Muscle of leg (tissue), 11 donors: ENCODE results near the gene STK33. TPM values are rescaled to one million over a fixed set of nuclear protein-coding genes. Genes with fewer than 3 reads are reported as not detected.
"Not testable (repeated sequence)": the region's sequence is repeated elsewhere in the genome, so short reads cannot be mapped to it uniquely, and the experiment has no call there.

Experiments
- DNase-seq: peaks from one replicate; pipeline ENCODE4 v3.0.0; 2013
- H3K27ac ChIP-seq: one replicate; pipeline ENCODE4 v1.5.1; 2013; ENCODE audit warnings: mild to moderate bottlenecking, low read length, control low read depth
- H3K27me3 ChIP-seq: one replicate; pipeline ENCODE4 v1.6.1; 2013; ENCODE audit warnings: low read length; ENCODE audit not compliant: control insufficient read depth, insufficient read depth
- H3K36me3 ChIP-seq: one replicate; pipeline ENCODE4 v1.6.1; 2013; ENCODE audit warnings: low read length; ENCODE audit not compliant: control insufficient read depth, insufficient read depth
- H3K4me1 ChIP-seq: one replicate; pipeline ENCODE4 v1.6.1; 2013; ENCODE audit warnings: low read length; ENCODE audit not compliant: control insufficient read depth, insufficient read depth
- H3K4me3 ChIP-seq: one replicate; pipeline ENCODE4 v1.5.1; 2013; ENCODE audit warnings: low read length, control low read depth
- H3K9me3 ChIP-seq: replicated peaks from 2 replicates; pipeline ENCODE4 v1.6.1; 2013; ENCODE audit warnings: low read depth, low read length; ENCODE audit not compliant: control insufficient read depth
- WGBS: methylation state at CpG from one replicate; pipeline ENCODE4 v1.1.5; 2013; ENCODE audit warnings: missing lambda C conversion rate; ENCODE audit not compliant: insufficient coverage; 5-methylcytosine and 5-hydroxymethylcytosine counted together
- polyA plus RNA-seq, 8 donors: library from polyadenylated mRNA; unstranded; fragments of 120-200 nt; gene quantifications; one replicate each; pipeline versions ENCODE4 v1.2.1 to v1.2.3, GENCODE V29; 2013; ENCODE audit warnings: inconsistent platforms in 1 of 8, low replicate concordance in 1 of 8; ENCODE audit not compliant: insufficient read length in 8 of 8, insufficient read depth in 1 of 8
- total RNA-seq: library from RNA; stranded (reverse); fragments of 120-200 nt; gene quantifications from one replicate; pipeline ENCODE4 v1.2.4, GENCODE V29; 2013

The STK33 gene
- total and polyA plus RNA-seq, 9 donors = 2.9 to 5.8 (median 4.2) TPM

DNA sequence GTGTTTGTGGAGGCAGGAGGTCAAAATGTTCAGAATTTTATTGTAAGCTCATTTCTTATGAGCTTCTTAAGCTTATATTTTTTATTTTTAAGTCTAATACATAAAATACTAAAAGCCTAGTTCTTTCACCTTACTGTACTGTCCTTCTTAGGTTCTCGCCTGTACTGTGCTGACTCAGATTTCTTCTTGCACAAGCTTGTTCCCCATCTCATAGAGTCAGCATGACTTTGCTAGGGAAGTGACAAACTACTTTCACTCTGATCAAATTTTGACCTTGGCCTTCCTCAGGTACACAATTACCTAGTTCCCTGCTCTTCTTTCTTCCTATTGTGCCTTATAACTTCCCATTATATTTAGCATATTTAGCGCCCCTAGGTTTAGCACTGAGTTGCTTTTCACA is 81.5 kb downstream of the STK33 start:
- DNase-seq = no peak
- H3K36me3 ChIP-seq = no peaks in the 10 kb centered on the region
- no peaks in the 10 kb centered on the region for H3K27me3 ChIP-seq
- H3K9me3 ChIP-seq = peaks cover 8% of the 10 kb centered on the region
- H3K4me1 ChIP-seq = no peaks in the 10 kb centered on the region
- H3K4me3 ChIP-seq = no peak overlapping the region
- 100% methylated on average over 1 of the region's 2 CpGs for WGBS
- H3K27ac ChIP-seq = no peak overlapping the region

DNA sequence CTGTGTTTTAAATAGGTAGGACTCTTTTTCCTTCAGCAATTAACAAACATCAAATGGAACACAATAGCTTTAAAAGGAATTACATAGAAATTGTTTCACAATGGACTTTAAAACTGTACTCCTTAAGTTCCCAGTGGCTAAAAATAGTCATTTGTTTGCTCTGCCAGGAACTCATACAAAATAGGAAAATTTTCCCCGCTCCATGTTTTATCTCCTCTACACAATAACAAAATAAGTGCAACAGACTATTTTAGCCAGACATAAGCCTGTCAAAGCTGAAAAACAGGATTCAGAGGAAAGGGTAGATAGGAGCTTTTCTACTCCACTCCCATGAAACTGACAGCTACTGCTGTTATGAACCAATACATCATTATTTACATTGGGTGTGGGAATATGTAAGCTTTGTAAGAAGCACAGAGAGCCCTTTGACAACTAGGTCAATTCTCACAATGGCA is 90.1 kb downstream of the STK33 start:
- Histone ChIP-seq H3K27me3 (no peaks in the 10 kb centered on the region), H3K36me3 (no peaks in the 10 kb centered on the region), H3K4me1 (no peaks in the 10 kb centered on the region), H3K4me3 (no peak overlapping the region), H3K27ac (no peak overlapping the region), H3K9me3 (no peaks in the 10 kb centered on the region)
- DNase-seq = peak; percentile 7
- WGBS = no CpG with 5 or more reads among the region's 1 CpG

DNA sequence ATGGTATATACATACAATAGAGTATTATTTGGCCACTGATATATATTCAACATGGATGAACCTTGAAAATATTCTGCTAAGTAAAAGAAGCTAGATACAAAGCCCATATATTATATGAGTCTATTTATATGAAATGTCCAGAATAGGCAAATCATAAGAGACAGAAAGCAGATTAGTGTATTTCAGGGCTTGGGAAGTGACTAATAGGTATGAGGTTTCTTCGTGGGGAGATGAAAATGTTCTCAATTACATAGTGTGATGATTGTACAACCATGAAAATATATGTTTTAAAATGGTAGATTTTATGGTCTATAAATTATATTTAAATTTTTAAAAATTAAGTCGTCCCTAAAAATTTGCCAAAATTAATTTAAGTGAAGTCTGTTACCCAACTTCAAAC is 92.2 kb downstream of the STK33 start:
- Histone ChIP-seq H3K27ac (no peak overlapping the region), H3K27me3 (no peaks in the 10 kb centered on the region), H3K4me1 (no peaks in the 10 kb centered on the region), H3K4me3 (no peak overlapping the region), H3K9me3 (no peaks in the 10 kb centered on the region), H3K36me3 (no peaks in the 10 kb centered on the region)
- DNase-seq = no peak
- no CpG with 5 or more reads among the region's 2 CpGs for WGBS

DNA sequence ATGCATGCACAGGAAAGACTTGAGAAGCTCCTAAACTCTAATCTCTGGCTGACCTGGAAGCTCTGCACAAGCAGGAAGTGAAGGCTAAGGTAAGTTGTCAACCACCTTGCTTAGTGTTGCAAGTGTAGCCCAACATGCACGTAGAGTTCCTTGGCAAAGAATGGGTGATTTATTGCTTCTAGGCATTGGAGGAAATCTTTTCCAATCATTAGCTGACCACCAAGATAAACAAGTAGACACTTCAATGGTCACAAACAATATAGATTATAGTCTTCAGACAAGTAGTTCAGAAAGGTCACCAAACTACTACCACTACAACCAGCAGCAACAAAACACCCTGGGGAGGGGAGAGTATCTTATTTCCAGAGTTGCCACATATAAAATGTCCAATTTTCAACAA is 105.6 kb downstream of the STK33 start:
- no peaks in the 10 kb centered on the region for H3K27me3 ChIP-seq
- H3K36me3 ChIP-seq = no peaks in the 10 kb centered on the region
- H3K27ac ChIP-seq = no peak overlapping the region
- DNase-seq = no peak
- H3K9me3 ChIP-seq = peaks cover 7% of the 10 kb centered on the region
- H3K4me1 ChIP-seq = no peaks in the 10 kb centered on the region
- H3K4me3 ChIP-seq = no peak overlapping the region
- WGBS = no CpG with 5 or more reads among the region's 1 CpG

DNA sequence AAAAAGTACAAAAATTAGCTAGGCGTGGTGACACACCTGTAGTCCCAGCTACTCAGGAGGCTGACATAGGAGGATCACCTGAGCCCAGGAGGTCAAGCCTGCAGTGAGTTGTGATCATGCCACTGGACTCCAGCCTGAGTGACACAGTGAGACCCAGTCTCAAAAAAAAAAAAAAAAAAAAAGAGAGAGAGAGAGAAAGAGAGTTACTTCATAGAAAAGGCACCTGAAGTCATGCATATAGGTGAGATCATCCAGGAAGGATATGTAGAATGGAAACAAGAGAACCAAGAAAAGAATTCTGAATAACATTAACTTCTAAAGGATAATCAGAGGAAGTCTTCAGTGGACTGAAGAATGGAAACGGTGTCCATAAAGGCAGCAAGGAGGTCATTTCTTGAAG is 106.8 kb downstream of the STK33 start:
- no peak overlapping the region for H3K4me3 ChIP-seq
- no peaks in the 10 kb centered on the region for H3K27me3 ChIP-seq
- H3K27ac ChIP-seq = no peak overlapping the region
- DNase-seq = no peak
- H3K36me3 ChIP-seq = no peaks in the 10 kb centered on the region
- no peaks in the 10 kb centered on the region for H3K4me1 ChIP-seq
- H3K9me3 ChIP-seq = peaks cover 7% of the 10 kb centered on the region
- WGBS = 100% methylated on average over 1 of the region's 2 CpGs

DNA sequence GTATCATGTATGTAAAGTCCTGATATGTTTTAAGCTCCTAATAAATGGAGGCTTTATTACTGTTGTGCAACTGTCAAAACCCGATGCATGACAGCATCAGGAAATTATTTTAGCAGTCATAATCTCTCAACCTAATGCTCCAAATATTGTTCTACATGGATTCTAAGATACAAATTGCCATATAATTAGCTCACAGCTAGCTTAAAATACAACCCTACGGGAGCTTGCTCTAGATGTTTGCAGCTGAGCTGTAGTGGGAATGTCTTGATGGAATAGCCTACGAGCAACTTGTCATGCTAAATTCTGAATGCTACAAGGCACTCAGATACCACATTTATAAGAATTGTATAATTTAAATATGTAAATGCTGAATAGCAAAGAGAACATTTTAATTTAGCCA is 109.8 kb downstream of the STK33 start:
- Histone ChIP-seq H3K36me3 (no peaks in the 10 kb centered on the region), H3K4me1 (no peaks in the 10 kb centered on the region), H3K27ac (no peak overlapping the region), H3K9me3 (peaks cover 4% of the 10 kb centered on the region), H3K27me3 (no peaks in the 10 kb centered on the region), H3K4me3 (no peak overlapping the region)
- DNase-seq = no peak
- WGBS = no CpG with 5 or more reads among the region's 3 CpGs

DNA sequence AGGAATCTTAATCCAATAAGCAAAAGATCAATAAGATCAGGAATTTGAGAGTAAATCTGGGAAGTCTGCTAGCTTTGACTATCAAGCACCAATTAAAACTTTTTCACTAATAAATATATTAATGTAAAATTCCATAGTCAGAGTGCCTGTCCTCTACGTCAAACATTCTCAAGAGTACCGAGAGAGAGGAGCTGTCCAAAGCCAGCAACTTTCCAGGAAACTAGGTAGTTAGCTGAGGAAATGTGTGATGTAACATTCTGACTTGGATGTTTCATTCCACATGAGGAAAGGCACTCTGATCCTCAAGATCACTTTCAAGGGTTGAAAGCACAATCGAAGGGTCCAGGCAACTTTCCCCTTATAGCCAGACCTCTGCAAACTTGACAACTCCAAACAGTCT is 113.2 kb downstream of the STK33 start:
- H3K9me3 ChIP-seq = no peaks in the 10 kb centered on the region
- H3K4me3 ChIP-seq = no peak overlapping the region
- peak; percentile 8 for DNase-seq
- 100% methylated on average over 1 of the region's 3 CpGs for WGBS
- no peaks in the 10 kb centered on the region for H3K27me3 ChIP-seq
- H3K36me3 ChIP-seq = no peaks in the 10 kb centered on the region
- no peaks in the 10 kb centered on the region for H3K4me1 ChIP-seq
- no peak overlapping the region for H3K27ac ChIP-seq

DNA sequence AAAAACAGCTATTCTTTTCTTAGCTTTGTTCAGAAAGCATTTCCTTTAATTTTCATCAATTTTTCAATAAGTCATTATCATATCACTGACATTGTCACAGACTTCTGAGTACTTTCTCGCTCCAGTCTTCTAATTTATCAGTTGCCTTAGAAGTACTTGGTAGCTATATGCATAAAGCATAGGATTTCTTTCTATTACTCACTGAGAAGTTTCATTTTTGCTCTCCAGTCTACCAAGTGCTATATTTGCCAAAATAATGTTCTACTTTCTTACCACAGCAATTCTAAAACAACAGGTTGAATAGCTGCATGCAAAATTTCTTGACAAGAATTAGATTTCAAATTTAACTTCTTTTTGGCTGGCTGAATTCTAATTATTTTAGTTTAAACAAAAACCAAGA is 116.3 kb downstream of the STK33 start:
- Histone ChIP-seq H3K9me3 (no peaks in the 10 kb centered on the region), H3K4me1 (no peaks in the 10 kb centered on the region), H3K27ac (no peak overlapping the region), H3K4me3 (no peak overlapping the region), H3K27me3 (no peaks in the 10 kb centered on the region), H3K36me3 (no peaks in the 10 kb centered on the region)
- DNase-seq = no peak
- WGBS = no CpG with 5 or more reads among the region's 1 CpG

DNA sequence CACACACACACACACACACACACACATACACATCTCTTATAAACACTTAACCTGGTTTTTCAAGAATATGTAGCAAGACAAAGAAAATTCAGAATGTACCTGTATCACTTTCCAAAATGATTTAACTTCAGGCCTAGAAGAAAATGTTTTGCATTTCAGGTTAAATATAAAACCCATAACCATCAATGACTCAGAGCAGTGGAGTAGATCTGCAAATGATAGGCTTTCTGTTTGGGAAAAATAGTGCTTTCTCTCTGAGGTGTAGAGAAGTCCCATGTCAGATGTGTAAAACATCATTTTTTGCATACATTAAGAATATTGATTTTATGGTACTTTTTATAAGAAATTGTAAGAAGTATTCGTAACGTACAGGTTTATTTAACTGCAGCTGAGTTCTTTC is 116.9 kb downstream of the STK33 start:
- H3K27ac ChIP-seq = no peak overlapping the region
- H3K9me3 ChIP-seq = no peaks in the 10 kb centered on the region
- no CpG with 5 or more reads among the region's 2 CpGs for WGBS
- H3K4me1 ChIP-seq = no peaks in the 10 kb centered on the region
- no peaks in the 10 kb centered on the region for H3K27me3 ChIP-seq
- H3K4me3 ChIP-seq = no peak overlapping the region
- DNase-seq = no peak
- no peaks in the 10 kb centered on the region for H3K36me3 ChIP-seq

DNA sequence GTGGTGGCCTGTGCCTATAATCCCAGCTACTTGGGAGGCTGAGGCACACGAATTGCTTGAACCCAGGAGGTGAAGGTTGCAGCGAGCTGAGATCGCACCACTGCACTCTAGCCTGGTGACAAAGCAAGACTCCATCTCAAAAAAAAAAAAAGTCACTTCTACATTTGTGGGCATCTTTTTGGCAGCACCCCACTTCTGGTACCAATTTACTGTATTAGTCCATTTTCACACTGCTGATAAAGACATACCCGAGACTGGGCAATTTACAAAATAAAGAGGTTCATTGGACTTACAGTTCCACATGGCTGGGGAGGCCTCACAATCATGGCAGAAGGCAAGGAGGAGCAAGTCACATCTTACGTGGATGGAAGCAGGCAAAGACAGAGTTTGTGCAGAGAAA is 126.2 kb downstream of the STK33 start:
- not testable (repeated sequence) for DNase-seq, H3K27ac ChIP-seq, H3K36me3 ChIP-seq, H3K9me3 ChIP-seq, H3K4me1 ChIP-seq, H3K27me3 ChIP-seq, H3K4me3 ChIP-seq
- 100% methylated on average over 3 of the region's 5 CpGs for WGBS

DNA sequence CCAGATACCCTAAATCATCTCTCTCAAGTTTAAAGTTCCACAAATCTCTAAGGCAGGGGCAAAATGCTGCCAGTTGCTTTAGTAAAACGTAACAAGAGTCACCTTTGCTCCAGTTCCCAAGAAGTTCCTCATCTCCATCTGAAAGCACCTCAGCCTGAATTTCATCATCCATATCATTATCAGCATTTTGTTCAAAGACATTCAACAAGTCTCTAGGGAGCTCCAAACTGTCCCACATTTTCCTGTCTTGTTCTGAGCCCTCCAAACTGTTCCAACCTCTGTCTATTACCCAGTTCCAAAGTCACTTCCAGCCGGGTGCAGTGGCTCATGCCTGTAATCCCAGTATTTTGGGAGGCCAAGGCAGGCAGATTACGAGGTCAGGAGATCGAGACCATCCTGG is 126.7 kb downstream of the STK33 start:
- 71% methylated on average over 2 of the region's 4 CpGs for WGBS
- not testable (repeated sequence) for H3K9me3 ChIP-seq, DNase-seq, H3K4me1 ChIP-seq, H3K27me3 ChIP-seq, H3K4me3 ChIP-seq, H3K36me3 ChIP-seq, H3K27ac ChIP-seq
